GM18508 (cell line): Measurements from ENCODE around the gene NOP56.
"Not testable (repeated sequence)": the region's sequence is repeated elsewhere in the genome, so short reads cannot be mapped to it uniquely, and the experiment has no call there.

Experiments used
- ATAC-seq: cut with Tn5 transposase; IDR thresholded peaks from one replicate; pipeline ENCODE4 v1.9.1; 2021; ENCODE audit warnings: moderate number of reproducible peaks; ENCODE audit not compliant: insufficient read depth, unreplicated experiment

The NOP56 gene

GRCh38 chr20:2673453-2673852 is 21.0 kb downstream of the NOP56 start:
- ATAC-seq, result no peak

GRCh38 chr20:2680046-2680445 is 27.6 kb downstream of the NOP56 start:
- no peak for ATAC-seq

GRCh38 chr20:2682040-2682439 is 29.6 kb downstream of the NOP56 start:
- ATAC-seq, result not testable (repeated sequence)

GRCh38 chr20:2684817-2685216 is 32.4 kb downstream of the NOP56 start:
- ATAC-seq, result not testable (repeated sequence)

- no peak for ATAC-seq
These were observed 35.1 kb downstream of the NOP56 start for GRCh38 chr20:2687514-2687913.

- no peak for ATAC-seq
These were observed 35.7 kb downstream of the NOP56 start for GRCh38 chr20:2688041-2688591.

GRCh38 chr20:2690213-2690612 is 37.8 kb downstream of the NOP56 start:
- no peak for ATAC-seq

- ATAC-seq, result no peak
These were observed 38.3 kb downstream of the NOP56 start for GRCh38 chr20:2690718-2691117.

GRCh38 chr20:2691127-2691526 is 38.7 kb downstream of the NOP56 start:
- ATAC-seq, result no peak

GRCh38 chr20:2691663-2692035 is 39.2 kb downstream of the NOP56 start:
- no peak for ATAC-seq

GRCh38 chr20:2692036-2692885 is 39.8 kb downstream of the NOP56 start, which contains the start of gene EBF4:
EBF4 (plus strand) TSS chr20:2692780; CDS start chr20:2693646, 866 bp downstream.
- no peak for ATAC-seq

GRCh38 chr20:2692886-2693285 is 40.5 kb downstream of the NOP56 start:
- ATAC-seq, result no peak

- ATAC-seq, result no peak
These were observed 41.0 kb downstream of the NOP56 start for GRCh38 chr20:2693286-2694007.

GRCh38 chr20:2694008-2694471 is 41.6 kb downstream of the NOP56 start:
- ATAC-seq, result no peak

- no peak for ATAC-seq
These were observed 42.1 kb downstream of the NOP56 start for GRCh38 chr20:2694519-2694918.

- no peak for ATAC-seq
These were observed 43.0 kb downstream of the NOP56 start for GRCh38 chr20:2695206-2695983.

GRCh38 chr20:2695984-2696525 is 43.6 kb downstream of the NOP56 start:
- ATAC-seq, result not testable (repeated sequence)

GRCh38 chr20:2696646-2697045 is 44.2 kb downstream of the NOP56 start:
- ATAC-seq, result no peak

GRCh38 chr20:2697768-2698167 is 45.3 kb downstream of the NOP56 start:
- no peak for ATAC-seq

GRCh38 chr20:2698186-2698817 is 45.9 kb downstream of the NOP56 start:
- no peak for ATAC-seq
